GM23338 (cell line): ENCODE measurements around the gene DLG2. TPM values are rescaled to one million over a fixed set of nuclear protein-coding genes. Genes with fewer than 3 reads are reported as not detected.

Experiments used
- ATAC-seq: fragments of 200-7000 bp; cut with Tn5 transposase; 3 replicates; pipeline ENCODE4 v1.9.1; 2020
- DNase-seq: peaks from one replicate; pipeline ENCODE4 v3.0.0-alpha.2; 2015; ENCODE audit warnings: low spot score
- H2AFZ ChIP-seq: fragments of 200-600 bp; sonication (generic); 2 replicates; pipeline ENCODE4 v1.8.0; 2016; ENCODE audit warnings: antibody characterized with exemption, mild to moderate bottlenecking, moderate library complexity
- H3F3A ChIP-seq: fragments of 200-600 bp; sonication (generic); replicated peaks from 2 replicates; pipeline ENCODE4 v1.8.0; 2017; ENCODE audit warnings: antibody characterized with exemption, mixed run types, low read depth
- H3K27ac ChIP-seq: fragments of 200-600 bp; sonication (generic); 2 replicates; pipeline ENCODE4 v1.6.1; 2016; ENCODE audit warnings: low read depth
- H3K27me3 ChIP-seq: fragments of 200-600 bp; sonication (generic); 2 replicates; pipeline ENCODE4 v1.8.0; 2016; ENCODE audit warnings: mild to moderate bottlenecking, mixed run types, moderate library complexity; ENCODE audit not compliant: insufficient read depth
- H3K36me3 ChIP-seq: fragments of 200-600 bp; sonication (generic); 2 replicates; pipeline ENCODE4 v1.8.0; 2016; ENCODE audit warnings: mild to moderate bottlenecking; ENCODE audit not compliant: insufficient read depth
- H3K4me1 ChIP-seq: fragments of 200-600 bp; sonication (generic); 2 replicates; pipeline ENCODE4 v1.8.0; 2016; ENCODE audit warnings: mild to moderate bottlenecking, moderate library complexity; ENCODE audit not compliant: insufficient read depth
- H3K4me2 ChIP-seq: fragments of 200-600 bp; sonication (generic); 2 replicates; pipeline ENCODE4 v1.7.1; 2017; ENCODE audit warnings: mixed run types
- H3K4me3 ChIP-seq: fragments of 200-600 bp; sonication (generic); 2 replicates; pipeline ENCODE4 v1.6.1; 2016; ENCODE audit warnings: mixed run types
- H3K79me2 ChIP-seq: fragments of 200-600 bp; sonication (generic); replicated peaks from 2 replicates; pipeline ENCODE4 v1.8.0; 2017; ENCODE audit warnings: mild to moderate bottlenecking; ENCODE audit not compliant: insufficient read depth
- H3K9me2 ChIP-seq: fragments of 200-600 bp; sonication (generic); 2 replicates; pipeline ENCODE4 v1.8.0; 2017; ENCODE audit not compliant: insufficient read depth
- H4K20me1 ChIP-seq: fragments of 200-600 bp; sonication (generic); replicated peaks from 2 replicates; pipeline ENCODE4 v1.8.0; 2017; ENCODE audit warnings: mild to moderate bottlenecking; ENCODE audit not compliant: insufficient read depth
- H3K27ac Mint-ChIP-seq: 2 replicates; pipeline ENCODE4 v1.8.0; 2020; ENCODE audit warnings: inconsistent platforms, mild to moderate bottlenecking, moderate library complexity, mixed read lengths
- H3K27me3 Mint-ChIP-seq: 3 replicates; pipeline ENCODE4 v1.8.0; 2022; ENCODE audit warnings: low read depth, mild to moderate bottlenecking, moderate library complexity, mixed read lengths, inconsistent platforms; ENCODE audit not compliant: insufficient read depth, poor library complexity
- H3K36me3 Mint-ChIP-seq: 3 replicates; pipeline ENCODE4 v1.8.0; 2021; ENCODE audit warnings: low read depth, mild to moderate bottlenecking, inconsistent platforms, moderate library complexity, mixed read lengths
- H3K4me1 Mint-ChIP-seq: 3 replicates; pipeline ENCODE4 v1.8.0; 2020; ENCODE audit warnings: mild to moderate bottlenecking, inconsistent platforms, mixed read lengths
- H3K4me3 Mint-ChIP-seq: 3 replicates; pipeline ENCODE4 v1.8.0; 2021; ENCODE audit warnings: moderate library complexity, mild to moderate bottlenecking, inconsistent platforms, mixed read lengths
- H3K9me3 Mint-ChIP-seq: 3 replicates; pipeline ENCODE4 v1.8.0; 2020; ENCODE audit warnings: moderate library complexity, mild to moderate bottlenecking, inconsistent platforms, mixed read lengths
- CREB1 ChIP-seq: fragments of 250-450 bp; sonication (Bioruptor Pico); IDR thresholded peaks from 2 replicates; pipeline ENCODE4 v1.5.0; 2020; ENCODE audit warnings: low read depth, mild to moderate bottlenecking, moderate library complexity
- CTCF ChIP-seq, 2 experiments: fragments of 200-600 bp in 1 of 2; sonication (generic) in 1 of 2; conservative IDR thresholded peaks; 2 replicates each; pipeline versions ENCODE4 v1.5.1 to v1.6.1; 2016 to 2017; ENCODE audit warnings: antibody characterized with exemption in 2 of 2, low read depth in 2 of 2, mild to moderate bottlenecking in 2 of 2, moderate library complexity in 1 of 2
- ETS1 ChIP-seq: IDR thresholded peaks from 2 replicates; pipeline ENCODE4 v1.6.1; 2016; ENCODE audit warnings: antibody characterized with exemption
- EZH2 ChIP-seq: fragments of 200-600 bp; sonication (generic); IDR thresholded peaks from one replicate; pipeline ENCODE4 v1.8.0; 2017; ENCODE audit warnings: antibody characterized with exemption, mild to moderate bottlenecking, low read depth; ENCODE audit not compliant: unreplicated experiment
- EZH2phosphoT487 ChIP-seq: fragments of 200-600 bp; sonication (generic); IDR thresholded peaks from one replicate; pipeline ENCODE4 v1.8.1; 2018; ENCODE audit warnings: antibody characterized with exemption; ENCODE audit not compliant: unreplicated experiment
- JUNB ChIP-seq: IDR thresholded peaks from one replicate; pipeline ENCODE4 v1.6.1; 2016; ENCODE audit warnings: antibody characterized with exemption; ENCODE audit not compliant: unreplicated experiment
- NANOG ChIP-seq: IDR thresholded peaks from 2 replicates; pipeline ENCODE4 v1.6.1; 2016; ENCODE audit warnings: antibody characterized with exemption, borderline replicate concordance
- POLR2AphosphoS5 ChIP-seq: IDR thresholded peaks from 2 replicates; pipeline ENCODE4 v1.6.1; 2016; ENCODE audit warnings: antibody characterized with exemption, low read depth
- REST ChIP-seq: IDR thresholded peaks from one replicate; pipeline ENCODE4 v1.6.1; 2018; ENCODE audit warnings: antibody characterized with exemption; ENCODE audit not compliant: unreplicated experiment
- STAT1 ChIP-seq: IDR thresholded peaks from one replicate; pipeline ENCODE4 v1.6.1; 2016; ENCODE audit warnings: antibody characterized with exemption; ENCODE audit not compliant: unreplicated experiment
- ZNF114 ChIP-seq: fragments of 250-450 bp; sonication (Bioruptor Pico); IDR thresholded peaks from 2 replicates; pipeline ENCODE4 v1.5.0; 2020; ENCODE audit warnings: mild to moderate bottlenecking, moderate library complexity
- ZNF331 ChIP-seq: fragments of 250-450 bp; sonication (Bioruptor Pico); IDR thresholded peaks from 2 replicates; pipeline ENCODE4 v1.5.0; 2020; ENCODE audit warnings: low read depth, mild to moderate bottlenecking, moderate library complexity
- ZNF462 ChIP-seq: fragments of 250-450 bp; sonication (Bioruptor Pico); IDR thresholded peaks from 2 replicates; pipeline ENCODE4 v1.5.0; 2020; ENCODE audit warnings: mild to moderate bottlenecking, moderate library complexity
- polyA plus RNA-seq: library from polyadenylated mRNA; unstranded; fragments of >200 nt; fragmentation: Nextera tagmentation; extraction: Ambion mirVana; gene quantifications from 2 replicates; pipeline ENCODE4 v1.2.1, GENCODE V29; 2016
- total RNA-seq: library from RNA; depleted of rRNA; stranded (reverse); fragments of >200 nt; shearing (Covaris generic); gene quantifications from 2 replicates; pipeline ENCODE4 v1.2.3, GENCODE V29; 2014

The DLG2 gene
- total and polyA plus RNA-seq, 2 experiments from 2014 or later = 19.8 to 21.5 TPM

- Histone ChIP-seq H3K27ac (no peak overlapping the region), H3F3A (no peaks in the 10 kb centered on the region), H3K27me3 (no peaks in the 10 kb centered on the region), H3K9me2 (no peaks in the 10 kb centered on the region), H3K4me3 (no peak overlapping the region), H2AFZ (no peak overlapping the region), H4K20me1 (peaks cover 31% of the 10 kb centered on the region), H3K79me2 (peaks cover 63% of the 10 kb centered on the region), H3K4me1 (no peaks in the 10 kb centered on the region), H3K4me2 (no peak overlapping the region), H3K36me3 (peaks cover 32% of the 10 kb centered on the region; the same call in 1 of the 2 replicates)
- peaks cover 53% of the 10 kb centered on the region for H3K36me3 Mint-ChIP-seq
- H3K9me3 Mint-ChIP-seq = no peaks in the 10 kb centered on the region
- ATAC-seq = no peak
- no peak overlapping the region for H3K4me3 Mint-ChIP-seq
- no peak overlapping the region for H3K27ac Mint-ChIP-seq
- peaks cover 3% of the 10 kb centered on the region for H3K27me3 Mint-ChIP-seq
- no peak for DNase-seq
- peaks cover 16% of the 10 kb centered on the region for H3K4me1 Mint-ChIP-seq
- no peak for TF ChIP-seq CTCF (conservative IDR thresholded peaks at IDR 0.05; ENCODE audit: low read depth in 2 of 2)
- TF ChIP-seq POLR2AphosphoS5 = no peak
- TF ChIP-seq ZNF462 (CRISPR knock-in tag) = no peak
- TF ChIP-seq EZH2phosphoT487 = no peak
- TF ChIP-seq STAT1 = no peak
- TF ChIP-seq ZNF114 (CRISPR knock-in tag) = no peak
- no peak for TF ChIP-seq JUNB
- no peak for TF ChIP-seq NANOG
- no peak for TF ChIP-seq REST
- no peak for TF ChIP-seq ETS1
- no peak for TF ChIP-seq CREB1
- no peak for TF ChIP-seq ZNF331 (CRISPR knock-in tag)
- TF ChIP-seq EZH2 = no peak
Measured at GRCh38 chr11:85658180-85658579, 31.0 kb upstream of the DLG2 start.
